ENCODE data around the gene RAPGEF6.

GRCh38 chr5:131538177-131538593 lies 96.8 kb downstream of the RAPGEF6 start:
- TF ChIP-seq, protein P1, sequence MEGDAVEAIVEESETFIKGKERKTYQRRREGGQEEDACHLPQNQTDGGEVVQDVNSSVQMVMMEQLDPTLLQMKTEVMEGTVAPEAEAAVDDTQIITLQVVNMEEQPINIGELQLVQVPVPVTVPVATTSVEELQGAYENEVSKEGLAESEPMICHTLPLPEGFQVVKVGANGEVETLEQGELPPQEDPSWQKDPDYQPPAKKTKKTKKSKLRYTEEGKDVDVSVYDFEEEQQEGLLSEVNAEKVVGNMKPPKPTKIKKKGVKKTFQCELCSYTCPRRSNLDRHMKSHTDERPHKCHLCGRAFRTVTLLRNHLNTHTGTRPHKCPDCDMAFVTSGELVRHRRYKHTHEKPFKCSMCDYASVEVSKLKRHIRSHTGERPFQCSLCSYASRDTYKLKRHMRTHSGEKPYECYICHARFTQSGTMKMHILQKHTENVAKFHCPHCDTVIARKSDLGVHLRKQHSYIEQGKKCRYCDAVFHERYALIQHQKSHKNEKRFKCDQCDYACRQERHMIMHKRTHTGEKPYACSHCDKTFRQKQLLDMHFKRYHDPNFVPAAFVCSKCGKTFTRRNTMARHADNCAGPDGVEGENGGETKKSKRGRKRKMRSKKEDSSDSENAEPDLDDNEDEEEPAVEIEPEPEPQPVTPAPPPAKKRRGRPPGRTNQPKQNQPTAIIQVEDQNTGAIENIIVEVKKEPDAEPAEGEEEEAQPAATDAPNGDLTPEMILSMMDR (IDR thresholded peaks at IDR 0.05): no peak
- no peak for TF ChIP-seq POLR2A (IDR thresholded peaks at IDR 0.05)

All from right lobe of liver (tissue), 4 donors.